Omental fat pad (tissue), 4 donors: ENCODE results near the gene GID8. TPM values are rescaled to one million over a fixed set of nuclear protein-coding genes. Genes with fewer than 3 reads are reported as not detected.

ENCODE experiments used
- ATAC-seq: fragments of 150-250 bp; one replicate; pipeline ENCODE4 v1.9.1; 2016; ENCODE audit warnings: mild to moderate bottlenecking, moderate library complexity; ENCODE audit not compliant: low FRiP score
- DNase-seq: peaks from one replicate; pipeline ENCODE4 v3.0.0-alpha.2; 2019; ENCODE audit warnings: low spot score
- total RNA-seq, 4 donors: library from RNA; depleted of rRNA; stranded (reverse); fragments of >200 nt; gene quantifications; one replicate each; pipeline ENCODE4 v1.1.0, GENCODE V29; 2016
- TF ChIP-seq, protein P1 (sequence below), 3 donors: fragments of 450-650 bp; IDR thresholded peaks; one replicate each; pipeline ENCODE4 v1.5.1; 2016 to 2017; ENCODE audit warnings: antibody characterized with exemption in 3 of 3, mild to moderate bottlenecking in 3 of 3, moderate library complexity in 2 of 3

GID8 gene
- 10 to 100 TPM; 21.7 to 33.4 (median 25.5) TPM for total RNA-seq

DNA sequence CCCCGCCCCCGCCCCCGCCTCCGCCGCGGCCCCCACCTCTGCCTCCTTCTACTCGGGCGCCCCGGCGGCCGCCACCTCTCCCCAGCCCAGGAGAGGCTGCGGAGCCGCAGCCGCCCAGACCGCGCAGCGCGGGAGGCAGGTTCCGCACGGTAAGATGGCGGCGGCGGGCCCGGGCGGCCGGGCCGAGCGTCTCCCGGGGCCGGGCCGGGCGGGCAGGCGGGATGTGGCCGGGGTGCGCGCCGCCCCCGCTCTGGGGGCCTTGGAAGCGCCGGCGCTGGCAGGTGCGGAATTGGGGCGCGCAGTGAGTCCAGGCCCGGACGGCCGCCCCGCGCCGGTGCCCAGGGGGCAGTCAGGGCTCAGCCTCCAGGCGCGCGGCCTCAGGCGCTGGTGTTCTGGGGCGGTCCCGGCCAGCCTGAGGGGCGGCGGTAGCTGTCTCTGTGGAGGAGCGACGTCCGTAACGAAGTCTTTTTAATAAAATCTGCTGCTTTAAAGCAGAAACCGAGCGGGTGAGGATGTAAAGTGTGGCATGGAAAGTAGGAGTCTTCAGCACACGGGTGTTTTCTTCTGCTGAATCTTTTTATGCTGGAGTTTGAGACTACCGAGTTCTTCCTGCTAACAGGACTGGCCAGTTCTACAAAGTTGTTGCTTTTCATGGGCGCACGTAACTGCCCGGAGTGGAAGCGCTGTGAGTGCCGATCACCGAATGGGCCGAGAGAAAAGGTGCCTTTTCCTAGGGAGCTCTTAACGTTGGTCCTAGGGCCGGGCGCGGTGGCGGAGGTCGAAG is at the start of gene GID8:
GID8 (plus strand) TSS at position 43 of the 784 bp plus-strand sequence. CDS start 3,356 bp downstream, outside the sequence.
- TF ChIP-seq, protein P1, sequence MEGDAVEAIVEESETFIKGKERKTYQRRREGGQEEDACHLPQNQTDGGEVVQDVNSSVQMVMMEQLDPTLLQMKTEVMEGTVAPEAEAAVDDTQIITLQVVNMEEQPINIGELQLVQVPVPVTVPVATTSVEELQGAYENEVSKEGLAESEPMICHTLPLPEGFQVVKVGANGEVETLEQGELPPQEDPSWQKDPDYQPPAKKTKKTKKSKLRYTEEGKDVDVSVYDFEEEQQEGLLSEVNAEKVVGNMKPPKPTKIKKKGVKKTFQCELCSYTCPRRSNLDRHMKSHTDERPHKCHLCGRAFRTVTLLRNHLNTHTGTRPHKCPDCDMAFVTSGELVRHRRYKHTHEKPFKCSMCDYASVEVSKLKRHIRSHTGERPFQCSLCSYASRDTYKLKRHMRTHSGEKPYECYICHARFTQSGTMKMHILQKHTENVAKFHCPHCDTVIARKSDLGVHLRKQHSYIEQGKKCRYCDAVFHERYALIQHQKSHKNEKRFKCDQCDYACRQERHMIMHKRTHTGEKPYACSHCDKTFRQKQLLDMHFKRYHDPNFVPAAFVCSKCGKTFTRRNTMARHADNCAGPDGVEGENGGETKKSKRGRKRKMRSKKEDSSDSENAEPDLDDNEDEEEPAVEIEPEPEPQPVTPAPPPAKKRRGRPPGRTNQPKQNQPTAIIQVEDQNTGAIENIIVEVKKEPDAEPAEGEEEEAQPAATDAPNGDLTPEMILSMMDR (IDR thresholded peaks at IDR 0.05): no peak
- DNase-seq: no peak
- ATAC-seq: peak; percentile 75

GRCh38 chr20:62888406-62888805 is 49.5 kb upstream of the GID8 start:
- ATAC-seq (no peak), DNase-seq (no peak)
- TF ChIP-seq, protein P1 (IDR thresholded peaks at IDR 0.05): no peak

DNA sequence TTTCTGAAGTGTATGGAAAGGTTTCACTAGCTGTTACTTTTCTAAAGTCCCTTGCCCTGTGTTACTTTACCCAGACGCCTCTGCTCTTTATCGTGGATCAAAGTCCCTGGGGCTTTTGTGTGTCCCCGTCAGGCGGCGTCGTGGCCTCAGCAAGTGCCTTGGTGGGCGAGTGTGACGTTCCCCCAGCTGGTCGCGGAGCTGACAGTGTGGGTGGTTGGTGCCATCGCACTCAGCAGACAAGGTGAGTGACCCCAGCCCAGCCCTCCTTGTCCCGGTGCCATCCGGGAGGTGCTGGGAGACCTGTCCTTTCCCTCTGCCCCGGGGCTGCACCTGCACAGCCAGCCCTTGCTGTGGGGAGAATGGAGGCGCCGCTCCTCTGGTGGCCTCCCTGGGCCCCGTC is 49.0 kb upstream of the GID8 start:
- TF ChIP-seq, protein P1 (IDR thresholded peaks at IDR 0.05): no peak
- ATAC-seq (no peak), DNase-seq (no peak)

DNA sequence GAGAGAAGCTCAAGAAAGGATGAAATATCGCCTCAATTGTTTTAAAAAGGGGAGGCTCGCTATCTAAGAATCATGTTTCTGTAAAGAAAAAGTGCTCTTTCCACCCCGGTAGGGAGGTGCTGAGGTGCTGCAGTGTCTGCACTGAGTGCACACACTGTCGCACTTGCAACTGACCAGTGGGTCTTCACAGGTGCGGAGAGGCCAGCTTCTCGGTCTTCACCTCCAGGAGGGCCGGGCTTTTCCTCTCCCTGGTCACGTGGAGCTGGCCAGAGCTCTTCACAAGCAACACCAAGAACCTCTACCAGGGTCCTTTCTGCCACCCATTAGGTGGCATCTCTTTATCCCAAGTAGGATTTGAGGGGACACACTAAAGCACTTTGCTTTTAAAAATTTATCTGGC is 48.5 kb upstream of the GID8 start:
- no peak for ATAC-seq
- TF ChIP-seq, protein P1 (IDR thresholded peaks at IDR 0.05): no peak
- DNase-seq: no peak

- DNase-seq (no peak), ATAC-seq (no peak)
- TF ChIP-seq, protein P1 (IDR thresholded peaks at IDR 0.05): no peak
These were observed 48.1 kb upstream of the GID8 start for GRCh38 chr20:62889871-62890270.

DNA sequence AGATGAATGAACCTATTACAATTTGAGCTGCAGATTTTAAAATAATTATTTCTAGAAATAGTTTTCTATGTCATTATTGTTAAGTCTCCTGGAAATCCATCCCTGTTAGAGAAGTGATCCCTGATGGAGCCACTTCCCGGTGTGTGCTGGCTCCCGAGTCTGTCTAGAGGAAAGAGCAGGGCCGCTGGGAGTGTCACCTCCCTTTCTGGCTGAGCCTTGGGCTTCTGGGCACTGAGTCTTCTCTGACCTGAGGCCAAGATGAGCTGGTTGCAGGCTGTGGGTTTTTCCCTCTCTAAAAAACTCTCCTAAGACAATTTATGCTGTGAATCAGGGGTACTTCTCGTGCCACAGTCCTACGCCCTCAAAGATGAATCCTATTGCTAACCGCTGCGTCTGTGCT is 47.5 kb upstream of the GID8 start:
- ATAC-seq: no peak
- DNase-seq: no peak
- TF ChIP-seq, protein P1 (IDR thresholded peaks at IDR 0.05): no peak

DNA sequence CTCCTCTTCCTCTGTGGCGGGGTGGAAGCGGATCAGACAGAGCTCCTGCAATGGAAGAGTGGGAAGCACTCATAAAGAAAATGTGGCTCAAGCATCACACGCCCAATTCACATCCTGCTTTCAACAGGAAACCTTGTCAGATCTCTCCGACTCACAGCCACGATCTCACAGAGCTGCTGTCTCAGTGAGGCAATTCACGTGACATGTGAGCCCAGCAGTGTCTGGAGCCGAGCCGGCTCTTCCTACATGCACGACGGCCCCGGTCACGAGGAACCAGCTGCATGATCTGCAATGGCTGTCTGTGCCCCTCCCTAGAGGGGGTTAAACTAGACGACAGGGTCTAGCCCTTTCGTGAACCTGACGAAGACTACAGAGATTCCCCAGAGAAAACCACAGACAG is 46.8 kb upstream of the GID8 start:
- DNase-seq: no peak
- ATAC-seq: no peak
- TF ChIP-seq, protein P1 (IDR thresholded peaks at IDR 0.05): no peak
